Hepatocyte (in vitro differentiated cells): Measurements from ENCODE around the gene TMCC1.

ENCODE experiments used
- CTCF ChIP-seq: fragments of 200-600 bp; sonication (generic); IDR thresholded peaks from 2 replicates; pipeline ENCODE4 v1.5.1; 2016; ENCODE audit warnings: antibody characterized with exemption, mild to moderate bottlenecking; ENCODE audit not compliant: poor library complexity
- EZH2 ChIP-seq: fragments of 200-600 bp; sonication (generic); IDR thresholded peaks from 2 replicates; pipeline ENCODE4 v1.6.1; 2016; ENCODE audit warnings: antibody characterized with exemption, mild to moderate bottlenecking, borderline replicate concordance
- EZH2phosphoT487 ChIP-seq: fragments of 200-600 bp; sonication (generic); IDR thresholded peaks from one replicate; pipeline ENCODE4 v1.6.1; 2018; ENCODE audit warnings: antibody characterized with exemption, mild to moderate bottlenecking, low read depth, moderate library complexity; ENCODE audit not compliant: unreplicated experiment, severe bottlenecking

GRCh38 chr3:129766135-129766534, 127.4 kb downstream of the TMCC1 start:
- no peak for TF ChIP-seq CTCF
- no peak for TF ChIP-seq EZH2
- TF ChIP-seq EZH2phosphoT487: no peak
